ENCODE measurements around the gene KPNA3.

DNA sequence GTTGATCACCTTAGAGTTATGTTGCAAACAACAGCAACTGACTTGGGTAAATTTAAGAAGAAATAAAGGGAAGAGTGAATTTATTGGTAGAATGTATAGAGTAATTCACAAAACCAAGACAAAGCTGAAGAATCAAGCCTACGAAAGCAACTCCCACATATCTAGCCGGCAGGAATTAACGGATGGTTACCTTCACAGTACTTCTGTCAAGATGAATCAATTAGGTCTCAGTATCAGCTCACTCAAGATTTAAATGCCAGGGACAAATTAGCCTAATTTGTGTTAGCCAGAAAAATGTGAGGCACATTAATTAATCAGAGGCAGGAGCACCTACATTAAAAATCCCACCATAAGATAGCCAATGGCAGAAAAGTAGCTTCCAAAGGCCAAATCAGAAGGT is 10.7 kb downstream of the KPNA3 start:
- no peak for TF ChIP-seq POLR2A (IDR thresholded peaks at IDR 0.05)
- TF ChIP-seq, protein P1, sequence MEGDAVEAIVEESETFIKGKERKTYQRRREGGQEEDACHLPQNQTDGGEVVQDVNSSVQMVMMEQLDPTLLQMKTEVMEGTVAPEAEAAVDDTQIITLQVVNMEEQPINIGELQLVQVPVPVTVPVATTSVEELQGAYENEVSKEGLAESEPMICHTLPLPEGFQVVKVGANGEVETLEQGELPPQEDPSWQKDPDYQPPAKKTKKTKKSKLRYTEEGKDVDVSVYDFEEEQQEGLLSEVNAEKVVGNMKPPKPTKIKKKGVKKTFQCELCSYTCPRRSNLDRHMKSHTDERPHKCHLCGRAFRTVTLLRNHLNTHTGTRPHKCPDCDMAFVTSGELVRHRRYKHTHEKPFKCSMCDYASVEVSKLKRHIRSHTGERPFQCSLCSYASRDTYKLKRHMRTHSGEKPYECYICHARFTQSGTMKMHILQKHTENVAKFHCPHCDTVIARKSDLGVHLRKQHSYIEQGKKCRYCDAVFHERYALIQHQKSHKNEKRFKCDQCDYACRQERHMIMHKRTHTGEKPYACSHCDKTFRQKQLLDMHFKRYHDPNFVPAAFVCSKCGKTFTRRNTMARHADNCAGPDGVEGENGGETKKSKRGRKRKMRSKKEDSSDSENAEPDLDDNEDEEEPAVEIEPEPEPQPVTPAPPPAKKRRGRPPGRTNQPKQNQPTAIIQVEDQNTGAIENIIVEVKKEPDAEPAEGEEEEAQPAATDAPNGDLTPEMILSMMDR (IDR thresholded peaks at IDR 0.05), result no peak
- no peak for TF ChIP-seq EP300 (IDR thresholded peaks at IDR 0.05)

Measured in ovary (tissue), 3 donors.